ENCODE data around the gene LDLRAD4. TPM values are rescaled to one million over a fixed set of nuclear protein-coding genes. Genes with fewer than 3 reads are reported as not detected.

The LDLRAD4 gene
- total and polyA plus RNA-seq, 12 donors: 3.9 to 64.5 (median 36.0) TPM

GRCh38 chr18:13237073-13237472 is 18.5 kb downstream of the LDLRAD4 start:
- TF ChIP-seq POLR2A (IDR thresholded peaks at IDR 0.05) (no peak), CTCF (IDR thresholded peaks at IDR 0.05) (no peak)
- H3K36me3 ChIP-seq (replicated peaks in 1 of 2): no peaks in the 10 kb centered on the region
- H3K4me1 ChIP-seq (replicated peaks in 1 of 2): peaks cover 0 to 8% of the 10 kb centered on the region in 2 donors
- WGBS, 4 donors: 87 to 100% (median 92%) methylated on average over 2 to 7 of the region's 7 CpGs
- H3K27ac ChIP-seq: no peak overlapping the region
- no peaks in the 10 kb centered on the region for H3K9me3 ChIP-seq (replicated peaks in 1 of 3)
- peak in 3 of 7 donors; percentile 3 to 47 (median 11) for DNase-seq
- no peak overlapping the region for H3K4me3 ChIP-seq
- no peaks in the 10 kb centered on the region for H3K27me3 ChIP-seq
- intact Hi-C loops (cut with DNase I): no loop called here

GRCh38 chr18:13237641-13238040 is 19.1 kb downstream of the LDLRAD4 start:
- H3K4me1 ChIP-seq (replicated peaks in 1 of 2): peaks cover 0 to 8% of the 10 kb centered on the region in 2 donors

GRCh38 chr18:13239171-13239956 is 20.8 kb downstream of the LDLRAD4 start:
- Histone ChIP-seq H3K4me1 (replicated peaks in 1 of 2) (peaks cover 0 to 8% of the 10 kb centered on the region in 2 donors), H3K4me3 (no peak overlapping the region), H3K9me3 (replicated peaks in 1 of 3) (no peaks in the 10 kb centered on the region), H3K27me3 (no peaks in the 10 kb centered on the region), H3K27ac (no peak overlapping the region), H3K36me3 (replicated peaks in 1 of 2) (no peaks in the 10 kb centered on the region)
- peak in 3 of 7 donors; percentile 2 to 48 (median 15) for DNase-seq
- TF ChIP-seq POLR2A (IDR thresholded peaks at IDR 0.05) (no peak), CTCF (IDR thresholded peaks at IDR 0.05) (no peak)
- intact Hi-C loops (cut with DNase I): no loop called here
- WGBS, 4 donors: 93 to 95% (median 94%) methylated on average over 9 to 13 of the region's 13 CpGs

More at GRCh38 chr18:13237641-13238040, 19.1 kb downstream of the LDLRAD4 start:
- no peaks in the 10 kb centered on the region for H3K27me3 ChIP-seq
- no peak overlapping the region for H3K27ac ChIP-seq
- DNase-seq: no peak
- no peaks in the 10 kb centered on the region for H3K36me3 ChIP-seq (replicated peaks in 1 of 2)
- no peak overlapping the region for H3K4me3 ChIP-seq
- intact Hi-C loops (cut with DNase I): no loop called here
- TF ChIP-seq CTCF (IDR thresholded peaks at IDR 0.05) (no peak), POLR2A (IDR thresholded peaks at IDR 0.05) (no peak)
- H3K9me3 ChIP-seq (replicated peaks in 1 of 3): no peaks in the 10 kb centered on the region
- WGBS, 4 donors: 74 to 95% (median 83%) methylated on average over 3 of the region's 3 CpGs

GRCh38 chr18:13240060-13240725 is 21.6 kb downstream of the LDLRAD4 start:
- Histone ChIP-seq H3K4me3 (no peak overlapping the region), H3K9me3 (replicated peaks in 1 of 3) (no peaks in the 10 kb centered on the region), H3K27ac (no peak overlapping the region), H3K27me3 (no peaks in the 10 kb centered on the region), H3K4me1 (replicated peaks in 1 of 2) (peaks cover 0 to 4% of the 10 kb centered on the region in 2 donors), H3K36me3 (replicated peaks in 1 of 2) (no peaks in the 10 kb centered on the region)
- intact Hi-C loops (cut with DNase I): no loop called here
- no peak for TF ChIP-seq CTCF (IDR thresholded peaks at IDR 0.05)
- TF ChIP-seq POLR2A (IDR thresholded peaks at IDR 0.05): no peak
- peak in 3 of 7 donors; percentile 2 to 41 (median 11) for DNase-seq
- 85 to 95% (median 95%) methylated on average over 7 to 15 of the region's 15 CpGs for WGBS, 4 donors
